KOPT-K1 (cell line): ENCODE data around the gene GALNT13.

Source experiments
- H3K27ac ChIP-seq: fragments of 200-600 bp; sonication (generic); 2 replicates; pipeline ENCODE4 v1.5.1; 2016; ENCODE audit warnings: antibody characterized with exemption, mild to moderate bottlenecking, low read depth, low read length; ENCODE audit not compliant: poor library complexity, severe bottlenecking
- H3K36me3 ChIP-seq: fragments of 200-600 bp; sonication (generic); 2 replicates; pipeline ENCODE4 v1.5.1; 2017; ENCODE audit warnings: antibody characterized with exemption, mild to moderate bottlenecking, low read length, moderate library complexity; ENCODE audit not compliant: insufficient read depth
- H3K9me3 ChIP-seq: fragments of 200-600 bp; sonication (generic); 2 replicates; pipeline ENCODE4 v1.5.1; 2017; ENCODE audit warnings: antibody characterized with exemption, low read length, mild to moderate bottlenecking; ENCODE audit not compliant: insufficient read depth, poor library complexity, severe bottlenecking

The GALNT13 gene

GRCh38 chr2:154400563-154401290 lies 529.0 kb downstream of the GALNT13 start:
- H3K36me3 ChIP-seq, result no peaks in the 10 kb centered on the region
- no peaks in the 10 kb centered on the region for H3K9me3 ChIP-seq
- H3K27ac ChIP-seq, result no peak overlapping the region

- Histone ChIP-seq H3K9me3 (no peaks in the 10 kb centered on the region), H3K36me3 (no peaks in the 10 kb centered on the region), H3K27ac (no peak overlapping the region)
Observed at GRCh38 chr2:154402213-154402612, 530.5 kb downstream of the GALNT13 start.

DNA sequence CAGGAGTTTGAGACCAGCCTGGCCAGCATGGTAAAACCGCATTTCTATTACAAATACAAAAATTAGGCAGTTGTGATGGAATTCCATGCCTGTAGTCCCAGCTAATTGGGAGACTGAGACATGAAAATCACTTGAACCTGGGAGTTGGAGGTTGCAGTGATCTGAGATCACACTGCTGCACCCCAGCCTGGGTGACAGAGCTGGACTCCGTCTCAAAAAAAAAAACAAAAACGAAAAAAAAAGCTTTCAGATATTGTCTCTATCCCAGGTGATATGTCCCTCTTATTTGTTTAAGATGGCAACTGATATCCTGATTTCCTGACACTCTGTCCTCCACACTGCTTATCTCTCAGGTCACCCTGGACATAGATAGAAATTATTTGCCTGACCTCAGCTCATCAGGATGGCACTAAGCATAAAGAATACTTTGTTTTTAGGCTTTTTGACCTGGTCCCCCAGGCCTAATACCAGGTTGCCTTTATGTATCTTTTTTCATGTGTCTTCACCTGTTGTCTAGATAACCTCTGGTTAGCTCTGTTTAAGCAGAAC lies 531.6 kb downstream of the GALNT13 start:
- Histone ChIP-seq H3K27ac (no peak overlapping the region), H3K9me3 (no peaks in the 10 kb centered on the region), H3K36me3 (no peaks in the 10 kb centered on the region)

- Histone ChIP-seq H3K27ac (no peak overlapping the region), H3K36me3 (no peaks in the 10 kb centered on the region), H3K9me3 (no peaks in the 10 kb centered on the region)
Observed at GRCh38 chr2:154408786-154409185, 537.1 kb downstream of the GALNT13 start.

DNA sequence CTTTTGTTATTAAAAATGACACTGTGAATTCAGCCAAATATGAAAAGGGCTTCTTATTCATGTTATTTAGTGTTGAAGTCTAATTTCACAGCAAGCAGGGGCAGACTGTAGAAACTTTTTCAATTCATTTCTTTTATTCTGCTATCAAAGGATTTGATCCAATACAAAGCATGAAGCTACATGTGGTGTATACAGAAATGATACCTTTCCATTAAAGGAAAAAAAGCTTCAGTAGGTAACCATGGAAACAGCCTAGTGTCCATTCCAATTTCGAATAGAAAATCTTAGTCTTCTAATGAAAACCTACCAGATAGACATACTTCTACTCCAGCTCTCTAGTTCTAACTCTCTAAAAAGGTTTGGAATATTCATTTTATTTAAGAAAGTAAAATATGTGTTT lies 550.5 kb downstream of the GALNT13 start:
- H3K9me3 ChIP-seq, result no peaks in the 10 kb centered on the region
- no peak overlapping the region for H3K27ac ChIP-seq
- H3K36me3 ChIP-seq, result no peaks in the 10 kb centered on the region

DNA sequence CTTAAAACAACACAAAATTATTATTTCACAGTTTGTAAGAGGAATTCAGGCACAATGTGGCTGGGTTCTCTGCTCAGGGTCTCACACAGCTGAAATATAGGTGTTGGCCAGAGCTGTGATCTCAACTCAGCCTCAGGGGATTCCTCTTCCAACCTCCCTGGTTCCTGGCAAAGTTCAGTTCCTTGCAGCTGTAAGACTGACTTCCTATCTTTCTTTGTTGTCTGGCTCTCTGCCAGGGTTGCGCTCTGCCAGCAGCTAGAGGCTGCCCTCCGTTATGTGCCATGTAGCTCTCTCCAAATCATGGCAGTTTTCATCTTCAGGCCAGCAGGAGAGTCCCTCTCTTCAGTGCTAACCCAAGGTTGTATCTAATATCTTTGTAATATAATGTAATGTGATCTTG lies 554.3 kb downstream of the GALNT13 start:
- Histone ChIP-seq H3K9me3 (no peaks in the 10 kb centered on the region), H3K27ac (no peak overlapping the region), H3K36me3 (no peaks in the 10 kb centered on the region)

DNA sequence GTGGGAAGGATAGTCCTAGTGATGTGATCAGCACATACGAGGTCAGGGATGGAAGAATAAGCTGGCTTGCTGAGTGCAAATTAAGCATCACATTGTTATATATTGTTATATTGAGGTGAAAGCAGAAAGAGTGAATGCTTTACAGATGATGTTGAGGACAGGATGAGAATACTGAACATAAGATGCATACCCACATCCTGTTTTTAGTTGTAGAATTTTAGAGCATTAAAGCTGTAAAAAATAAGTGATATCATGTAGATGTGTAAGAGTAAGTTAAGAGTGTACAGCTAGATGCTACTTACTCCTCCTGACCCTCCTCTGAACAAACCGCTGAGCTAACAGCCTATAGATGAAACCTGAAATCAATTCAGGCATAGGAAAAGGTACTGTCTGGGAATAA lies 555.7 kb downstream of the GALNT13 start:
- H3K36me3 ChIP-seq, result no peaks in the 10 kb centered on the region
- H3K27ac ChIP-seq, result no peak overlapping the region
- H3K9me3 ChIP-seq, result no peaks in the 10 kb centered on the region

DNA sequence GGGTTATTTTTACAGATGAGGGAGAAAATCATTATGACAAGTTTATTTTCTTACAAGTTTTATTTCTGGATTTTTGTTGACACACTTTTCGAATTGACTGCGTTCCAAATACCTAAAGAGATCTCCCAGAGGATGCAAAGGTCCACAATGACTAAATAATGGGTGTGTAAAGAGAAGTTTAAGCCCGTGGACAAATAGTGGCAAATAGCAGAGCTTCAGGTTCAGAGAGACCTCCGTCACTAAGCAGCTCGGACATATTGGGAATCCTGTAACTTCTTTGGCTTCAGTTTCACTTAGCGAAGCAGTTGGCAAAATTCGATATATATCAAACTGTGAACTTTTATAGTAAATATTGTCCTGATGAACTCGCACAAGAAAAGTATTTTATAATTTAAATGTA lies 556.3 kb downstream of the GALNT13 start:
- H3K36me3 ChIP-seq, result no peaks in the 10 kb centered on the region
- H3K9me3 ChIP-seq, result no peaks in the 10 kb centered on the region
- H3K27ac ChIP-seq, result no peak overlapping the region

DNA sequence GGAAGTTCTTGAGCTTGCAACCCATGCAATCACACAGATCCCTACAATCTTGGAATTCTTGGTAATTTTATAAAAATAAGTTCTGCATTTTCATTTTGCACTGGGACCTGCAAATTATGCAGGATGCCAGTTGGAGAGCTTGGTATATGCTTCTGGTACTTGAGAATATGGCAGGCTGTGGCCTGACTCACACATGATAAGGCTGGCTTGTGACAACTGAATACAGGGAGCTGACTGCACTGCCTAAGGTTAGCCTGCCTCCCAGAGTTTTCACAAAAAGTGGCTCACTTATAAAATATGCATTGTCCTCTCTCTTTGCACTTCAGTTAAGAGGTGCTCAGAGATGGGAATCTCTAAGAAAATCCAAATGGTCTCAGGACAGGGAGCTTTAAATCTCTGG lies 561.3 kb downstream of the GALNT13 start:
- no peaks in the 10 kb centered on the region for H3K36me3 ChIP-seq
- no peak overlapping the region for H3K27ac ChIP-seq
- no peaks in the 10 kb centered on the region for H3K9me3 ChIP-seq

DNA sequence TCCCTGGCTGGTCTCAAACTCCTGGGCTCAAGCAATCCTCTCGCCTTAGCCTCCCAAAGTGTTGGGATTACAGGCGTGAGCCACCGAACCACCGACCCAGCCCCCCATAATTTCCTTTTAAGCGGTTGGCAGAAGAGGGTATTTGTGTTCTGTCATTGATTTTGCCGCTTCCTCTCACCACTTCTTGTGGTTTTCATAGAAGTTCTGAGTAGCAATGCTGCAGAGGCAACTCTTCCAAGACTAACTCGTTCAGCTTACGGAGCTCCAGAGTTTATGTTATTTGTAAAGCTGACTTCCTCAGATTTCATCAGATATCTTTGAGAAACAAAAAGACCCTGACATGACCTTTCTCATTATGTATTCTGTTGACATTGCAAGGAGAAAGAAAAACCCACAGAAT lies 565.4 kb downstream of the GALNT13 start:
- Histone ChIP-seq H3K9me3 (no peaks in the 10 kb centered on the region), H3K36me3 (no peaks in the 10 kb centered on the region), H3K27ac (no peak overlapping the region)

DNA sequence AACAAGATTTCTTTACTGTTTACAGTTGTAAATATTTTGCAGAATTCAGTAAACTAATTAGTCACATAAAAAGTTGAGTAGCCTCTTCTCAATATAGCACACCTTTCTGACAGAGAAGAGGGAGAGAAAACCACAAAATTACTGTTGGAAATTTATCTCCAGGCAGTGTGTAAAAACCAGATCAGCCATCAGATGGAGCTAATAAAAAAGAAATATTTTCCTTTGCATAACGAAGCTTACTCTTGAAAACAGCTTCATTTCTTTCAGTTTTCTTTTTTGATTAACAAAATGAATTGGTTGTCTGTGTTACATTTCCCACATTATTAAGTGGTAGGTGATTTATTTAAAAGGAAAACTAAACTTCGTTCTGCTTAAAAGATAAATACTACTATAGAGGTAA lies 567.4 kb downstream of the GALNT13 start:
- no peaks in the 10 kb centered on the region for H3K9me3 ChIP-seq
- no peaks in the 10 kb centered on the region for H3K36me3 ChIP-seq
- no peak overlapping the region for H3K27ac ChIP-seq

DNA sequence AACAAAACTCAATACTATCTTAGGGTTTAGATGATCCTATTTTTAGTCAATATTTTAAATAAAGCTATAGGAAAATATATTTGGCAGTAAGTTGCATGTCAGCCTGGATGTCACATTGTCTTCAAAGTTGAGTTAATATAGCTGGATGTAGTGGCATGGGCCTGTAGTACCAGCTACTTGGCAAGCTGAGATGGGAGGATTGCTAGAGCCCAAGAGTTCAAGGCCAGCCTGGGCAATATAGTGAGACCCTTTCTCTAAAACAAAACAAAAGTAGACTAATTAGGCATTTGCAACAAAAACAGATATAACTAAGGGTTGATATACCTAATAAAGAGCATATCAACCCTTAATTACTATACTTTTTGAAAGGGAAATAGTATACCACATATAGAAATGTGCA lies 572.2 kb downstream of the GALNT13 start:
- no peak overlapping the region for H3K27ac ChIP-seq
- no peaks in the 10 kb centered on the region for H3K9me3 ChIP-seq
- no peaks in the 10 kb centered on the region for H3K36me3 ChIP-seq

GRCh38 chr2:154446324-154446723 lies 574.6 kb downstream of the GALNT13 start:
- no peaks in the 10 kb centered on the region for H3K9me3 ChIP-seq
- no peaks in the 10 kb centered on the region for H3K36me3 ChIP-seq
- no peak overlapping the region for H3K27ac ChIP-seq

DNA sequence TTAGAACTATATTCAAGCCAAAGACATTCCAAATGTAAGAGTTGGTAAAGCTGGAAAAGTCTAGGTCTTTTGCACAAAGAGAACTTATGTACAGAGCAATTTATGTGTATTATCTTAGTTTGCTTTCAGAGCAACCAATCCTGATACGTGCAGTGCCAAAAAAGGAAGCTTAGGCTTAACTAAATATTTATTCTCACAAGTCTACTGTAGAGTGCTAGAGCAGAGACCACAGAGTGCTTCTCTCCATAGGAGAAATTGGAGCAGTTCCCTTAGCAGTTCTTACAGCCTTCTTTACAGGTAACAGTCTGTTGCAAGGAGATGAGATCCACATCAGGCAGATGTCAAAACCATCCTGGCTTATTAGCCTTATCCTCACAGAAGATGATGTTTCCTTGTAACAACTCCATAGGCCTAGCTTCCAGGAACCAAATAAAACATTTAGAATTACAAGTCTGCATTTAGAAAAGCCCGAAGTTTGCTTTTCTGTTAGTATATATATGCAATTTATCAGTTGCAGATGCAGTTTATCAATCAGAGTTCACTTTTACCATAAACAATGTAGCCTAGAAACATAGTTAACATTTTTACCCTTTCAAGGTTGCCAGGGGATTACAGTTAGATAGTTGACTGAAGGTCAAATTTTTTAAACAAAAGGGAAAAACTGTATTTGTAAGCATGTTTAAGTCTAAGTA lies 576.2 kb downstream of the GALNT13 start:
- Histone ChIP-seq H3K27ac (no peak overlapping the region), H3K9me3 (no peaks in the 10 kb centered on the region), H3K36me3 (no peaks in the 10 kb centered on the region)

DNA sequence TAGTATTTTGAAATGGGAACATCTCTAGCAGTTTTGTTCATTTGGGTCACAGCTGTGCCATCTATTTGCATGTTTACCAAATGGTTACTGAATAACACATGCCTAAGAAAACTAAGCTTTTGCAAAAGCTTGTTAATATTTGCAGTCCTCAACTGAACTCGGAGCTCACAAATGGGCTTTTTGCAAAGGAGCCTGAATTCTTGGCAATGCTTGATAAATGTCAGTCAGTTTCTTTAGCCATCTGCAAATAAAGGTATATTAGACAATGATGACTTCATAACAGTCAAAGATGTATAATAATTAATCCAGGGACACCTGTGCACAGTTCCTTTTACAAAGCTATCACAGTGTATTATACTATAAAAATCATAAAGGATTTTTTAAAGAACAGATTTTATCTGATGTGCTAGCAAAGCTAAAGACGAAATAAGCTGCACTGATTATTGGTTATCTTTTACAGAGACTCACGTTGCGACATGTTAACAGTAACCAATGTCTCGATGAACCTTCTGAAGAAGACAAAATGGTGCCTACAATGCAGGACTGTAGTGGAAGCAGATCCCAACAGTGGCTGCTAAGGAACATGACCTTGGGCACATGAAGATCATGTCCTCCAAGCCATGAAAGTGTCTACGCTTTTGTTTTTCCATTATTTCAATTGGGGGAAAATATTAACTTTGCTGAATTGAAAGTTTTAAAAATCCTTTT lies 578.4 kb downstream of the GALNT13 start:
- no peaks in the 10 kb centered on the region for H3K9me3 ChIP-seq
- no peaks in the 10 kb centered on the region for H3K36me3 ChIP-seq

More for the DNA sequence above, 578.4 kb downstream of the GALNT13 start:
- H3K27ac ChIP-seq, result no peak overlapping the region
